HepG2 (cell line): ENCODE data around the gene TMEM35B. TPM values are rescaled to one million over a fixed set of nuclear protein-coding genes. Genes with fewer than 3 reads are reported as not detected.

ENCODE experiments used
- AGO2 ChIP-seq: fragments of 200-400 bp; formaldehyde crosslinking; optimal IDR thresholded peaks from 2 replicates; pipeline ENCODE3; 2017; ENCODE audit warnings: mild to moderate bottlenecking, low read depth, low read length, moderate library complexity
- DMAP1 ChIP-seq: IDR thresholded peaks from 2 replicates; pipeline ENCODE4 v1.6.1; 2016
- FOXK1 ChIP-seq: sonication (generic); formaldehyde crosslinking; IDR thresholded peaks from 2 replicates; pipeline ENCODE4 v1.4.0; 2020; ENCODE audit warnings: low read depth, missing genetic modification reagents, borderline replicate concordance
- ISX ChIP-seq: sonication (generic); formaldehyde crosslinking; conservative IDR thresholded peaks from 2 replicates; pipeline ENCODE4 v1.5.0; 2020; ENCODE audit warnings: missing genetic modification reagents
- JDP2 ChIP-seq: sonication (generic); formaldehyde crosslinking; IDR thresholded peaks from 2 replicates; pipeline ENCODE4 v1.8.1; 2022; ENCODE audit warnings: missing genetic modification reagents, borderline replicate concordance
- KLF12 ChIP-seq: sonication (generic); formaldehyde crosslinking; IDR thresholded peaks from 2 replicates; pipeline ENCODE4 v1.4.0; 2020; ENCODE audit warnings: missing genetic modification reagents, borderline replicate concordance
- KLF15 ChIP-seq: sonication (generic); formaldehyde crosslinking; IDR thresholded peaks from 2 replicates; pipeline ENCODE4 v1.8.1; 2023; ENCODE audit warnings: borderline replicate concordance, mild to moderate bottlenecking, inconsistent platforms, missing genetic modification reagents, mixed read lengths
- MEF2D ChIP-seq: sonication (generic); formaldehyde crosslinking; IDR thresholded peaks from 2 replicates; pipeline ENCODE4 v1.5.1; 2020; ENCODE audit warnings: mild to moderate bottlenecking, missing genetic modification reagents
- PHF8 ChIP-seq: sonication (generic); formaldehyde crosslinking; IDR thresholded peaks from 2 replicates; pipeline ENCODE4 v1.5.0; 2020; ENCODE audit warnings: missing genetic modification reagents
- RAD21 ChIP-seq: fragments of 450-650 bp; formaldehyde crosslinking; IDR thresholded peaks from 2 replicates; pipeline ENCODE4 v1.5.0; 2020; ENCODE audit warnings: mild to moderate bottlenecking
- RELA ChIP-seq: sonication (generic); formaldehyde crosslinking; IDR thresholded peaks from 2 replicates; pipeline ENCODE4 v1.4.0; 2020; ENCODE audit warnings: missing genetic modification reagents
- SAFB2 ChIP-seq: sonication (generic); formaldehyde crosslinking; IDR thresholded peaks from 2 replicates; pipeline ENCODE4 v1.5.1; 2020; ENCODE audit warnings: missing genetic modification reagents, low read depth, mild to moderate bottlenecking, borderline replicate concordance
- SMAD3 ChIP-seq: sonication (generic); formaldehyde crosslinking; IDR thresholded peaks from 2 replicates; pipeline ENCODE4 v1.4.0; 2020; ENCODE audit warnings: missing genetic modification reagents
- YY1 ChIP-seq: IDR thresholded peaks from 2 replicates; pipeline ENCODE4 v1.6.1; 2011; ENCODE audit warnings: low read length, low read depth, moderate library complexity, mild to moderate bottlenecking; ENCODE audit not compliant: insufficient read depth, insufficient replicate concordance
- ZBTB34 ChIP-seq: sonication (generic); formaldehyde crosslinking; IDR thresholded peaks from 2 replicates; pipeline ENCODE4 v1.8.0; 2022; ENCODE audit warnings: mild to moderate bottlenecking, missing genetic modification reagents
- ZBTB7A ChIP-seq: sonication (generic); formaldehyde crosslinking; IDR thresholded peaks from 2 replicates; pipeline ENCODE4 v1.8.0; 2022; ENCODE audit warnings: mild to moderate bottlenecking, missing genetic modification reagents
- ZFP37 ChIP-seq: sonication (generic); formaldehyde crosslinking; IDR thresholded peaks from 2 replicates; pipeline ENCODE4 v1.4.0; 2020; ENCODE audit warnings: missing genetic modification reagents, borderline replicate concordance
- ZFX ChIP-seq: sonication (generic); formaldehyde crosslinking; IDR thresholded peaks from 2 replicates; pipeline ENCODE4 v1.4.0; 2020; ENCODE audit warnings: mild to moderate bottlenecking, low read depth, missing genetic modification reagents, moderate library complexity
- polyA plus RNA-seq, 8 experiments: library from polyadenylated mRNA; depleted of rRNA in 3 of 8; stranded (reverse) in 7 of 8; unstranded in 1 of 8; fragments of >200 nt; fragmentation: Illumina TruSeq in 4 of 8; extraction: Trizol in 4 of 8; gene quantifications; 2 replicates each; pipeline versions ENCODE4 v1.2.1 to v1.2.3, GENCODE V29; 2011 to 2016; ENCODE audit warnings: low read depth in 4 of 8, missing spikeins in 1 of 8, mixed read lengths in 1 of 8; ENCODE audit not compliant: insufficient read depth in 1 of 8
- total RNA-seq, 5 experiments: library from RNA; depleted of rRNA; stranded (reverse); fragments of >200 nt; fragmentation: Illumina TruSeq; extraction: Trizol; gene quantifications; 2 replicates each; pipeline ENCODE4 v1.2.3, GENCODE V29; 2016; ENCODE audit warnings: low read depth in 1 of 5
- TF ChIP-seq, protein P1 (sequence below): sonication (generic); formaldehyde crosslinking; IDR thresholded peaks from 2 replicates; pipeline ENCODE4 v1.4.0; 2020; ENCODE audit warnings: mild to moderate bottlenecking, missing genetic modification reagents, borderline replicate concordance
- TF ChIP-seq, protein P2 (sequence below): sonication (generic); formaldehyde crosslinking; IDR thresholded peaks from 2 replicates; pipeline ENCODE4 v1.4.0; 2020; ENCODE audit warnings: missing genetic modification reagents

TMEM35B gene
- total and polyA plus RNA-seq, 2 of the 13 experiments (the other 11 are each of a cell fraction or from before 2014, with no cell fraction given), result 11.5 to 26.0 TPM

DNA sequence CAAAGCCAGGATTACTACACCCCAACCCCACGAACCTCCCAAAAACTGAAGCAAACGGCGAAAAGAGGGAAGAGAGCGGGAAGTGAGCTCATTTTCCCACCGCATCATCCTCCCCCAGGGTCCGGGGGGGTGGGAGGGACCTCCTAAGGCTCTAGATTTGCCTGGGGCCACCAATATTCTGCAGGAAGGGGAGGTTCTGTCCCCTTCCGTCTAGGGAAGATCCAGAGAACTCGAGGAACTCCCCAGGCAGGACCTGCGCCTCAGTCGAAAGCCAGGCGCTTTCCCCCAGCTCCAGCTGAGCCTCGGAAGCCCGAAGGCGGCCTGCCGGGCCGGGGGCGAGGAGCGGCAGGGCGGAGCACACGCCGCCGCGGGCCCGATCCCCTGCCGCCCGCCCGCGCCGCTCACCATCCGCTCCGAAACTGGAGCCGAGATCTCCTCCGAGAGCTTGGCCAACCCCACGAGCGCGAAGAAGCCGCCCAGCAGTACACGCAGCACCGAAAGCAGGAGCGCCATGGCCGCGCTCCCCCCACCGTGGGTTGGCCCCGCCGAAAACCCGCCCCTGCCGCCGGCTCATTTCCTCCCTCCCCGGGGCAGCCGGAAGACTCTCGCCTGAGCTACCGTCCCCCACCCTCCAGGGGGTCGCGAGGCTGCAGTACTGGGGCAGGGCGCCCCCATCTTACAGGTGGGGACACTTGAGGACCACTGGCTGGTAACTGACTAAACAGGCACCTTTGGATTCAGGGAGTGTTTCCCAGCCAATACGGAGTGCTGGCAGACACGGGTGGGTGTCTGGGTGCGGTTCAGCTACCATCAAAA, at the start of gene TMEM35B (continued):
- TF ChIP-seq, protein P1, sequence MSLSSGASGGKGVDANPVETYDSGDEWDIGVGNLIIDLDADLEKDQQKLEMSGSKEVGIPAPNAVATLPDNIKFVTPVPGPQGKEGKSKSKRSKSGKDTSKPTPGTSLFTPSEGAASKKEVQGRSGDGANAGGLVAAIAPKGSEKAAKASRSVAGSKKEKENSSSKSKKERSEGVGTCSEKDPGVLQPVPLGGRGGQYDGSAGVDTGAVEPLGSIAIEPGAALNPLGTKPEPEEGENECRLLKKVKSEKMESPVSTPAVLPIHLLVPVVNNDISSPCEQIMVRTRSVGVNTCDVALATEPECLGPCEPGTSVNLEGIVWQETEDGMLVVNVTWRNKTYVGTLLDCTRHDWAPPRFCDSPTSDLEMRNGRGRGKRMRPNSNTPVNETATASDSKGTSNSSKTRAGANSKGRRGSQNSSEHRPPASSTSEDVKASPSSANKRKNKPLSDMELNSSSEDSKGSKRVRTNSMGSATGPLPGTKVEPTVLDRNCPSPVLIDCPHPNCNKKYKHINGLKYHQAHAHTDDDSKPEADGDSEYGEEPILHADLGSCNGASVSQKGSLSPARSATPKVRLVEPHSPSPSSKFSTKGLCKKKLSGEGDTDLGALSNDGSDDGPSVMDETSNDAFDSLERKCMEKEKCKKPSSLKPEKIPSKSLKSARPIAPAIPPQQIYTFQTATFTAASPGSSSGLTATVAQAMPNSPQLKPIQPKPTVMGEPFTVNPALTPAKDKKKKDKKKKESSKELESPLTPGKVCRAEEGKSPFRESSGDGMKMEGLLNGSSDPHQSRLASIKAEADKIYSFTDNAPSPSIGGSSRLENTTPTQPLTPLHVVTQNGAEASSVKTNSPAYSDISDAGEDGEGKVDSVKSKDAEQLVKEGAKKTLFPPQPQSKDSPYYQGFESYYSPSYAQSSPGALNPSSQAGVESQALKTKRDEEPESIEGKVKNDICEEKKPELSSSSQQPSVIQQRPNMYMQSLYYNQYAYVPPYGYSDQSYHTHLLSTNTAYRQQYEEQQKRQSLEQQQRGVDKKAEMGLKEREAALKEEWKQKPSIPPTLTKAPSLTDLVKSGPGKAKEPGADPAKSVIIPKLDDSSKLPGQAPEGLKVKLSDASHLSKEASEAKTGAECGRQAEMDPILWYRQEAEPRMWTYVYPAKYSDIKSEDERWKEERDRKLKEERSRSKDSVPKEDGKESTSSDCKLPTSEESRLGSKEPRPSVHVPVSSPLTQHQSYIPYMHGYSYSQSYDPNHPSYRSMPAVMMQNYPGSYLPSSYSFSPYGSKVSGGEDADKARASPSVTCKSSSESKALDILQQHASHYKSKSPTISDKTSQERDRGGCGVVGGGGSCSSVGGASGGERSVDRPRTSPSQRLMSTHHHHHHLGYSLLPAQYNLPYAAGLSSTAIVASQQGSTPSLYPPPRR (CRISPR knock-in tag), result no peak
- TF ChIP-seq ISX (CRISPR knock-in tag), result no peak
- TF ChIP-seq RAD21 (CRISPR knock-in tag), result peak; percentile 40; the same call in 1 of the 2 replicates
- TF ChIP-seq SAFB2 (CRISPR knock-in tag), result 0 out of 2 replicates have a peak, but pooled peaks have one; percentile 44
- no peak for TF ChIP-seq KLF15 (CRISPR knock-in tag)
- no peak for TF ChIP-seq ZFP37 (CRISPR knock-in tag)
- TF ChIP-seq SMAD3 (CRISPR knock-in tag), result no peak
- TF ChIP-seq ZFX (CRISPR knock-in tag), result peak; percentile 82
- no peak for TF ChIP-seq RELA (CRISPR knock-in tag)
- no peak for TF ChIP-seq MEF2D
- TF ChIP-seq FOXK1, result no peak
- TF ChIP-seq YY1, result peak; percentile 79
- no peak for TF ChIP-seq JDP2 (CRISPR knock-in tag)
- TF ChIP-seq KLF12 (CRISPR knock-in tag), result 0 out of 2 replicates have a peak, but pooled peaks have one; percentile 63
- TF ChIP-seq, protein P2, sequence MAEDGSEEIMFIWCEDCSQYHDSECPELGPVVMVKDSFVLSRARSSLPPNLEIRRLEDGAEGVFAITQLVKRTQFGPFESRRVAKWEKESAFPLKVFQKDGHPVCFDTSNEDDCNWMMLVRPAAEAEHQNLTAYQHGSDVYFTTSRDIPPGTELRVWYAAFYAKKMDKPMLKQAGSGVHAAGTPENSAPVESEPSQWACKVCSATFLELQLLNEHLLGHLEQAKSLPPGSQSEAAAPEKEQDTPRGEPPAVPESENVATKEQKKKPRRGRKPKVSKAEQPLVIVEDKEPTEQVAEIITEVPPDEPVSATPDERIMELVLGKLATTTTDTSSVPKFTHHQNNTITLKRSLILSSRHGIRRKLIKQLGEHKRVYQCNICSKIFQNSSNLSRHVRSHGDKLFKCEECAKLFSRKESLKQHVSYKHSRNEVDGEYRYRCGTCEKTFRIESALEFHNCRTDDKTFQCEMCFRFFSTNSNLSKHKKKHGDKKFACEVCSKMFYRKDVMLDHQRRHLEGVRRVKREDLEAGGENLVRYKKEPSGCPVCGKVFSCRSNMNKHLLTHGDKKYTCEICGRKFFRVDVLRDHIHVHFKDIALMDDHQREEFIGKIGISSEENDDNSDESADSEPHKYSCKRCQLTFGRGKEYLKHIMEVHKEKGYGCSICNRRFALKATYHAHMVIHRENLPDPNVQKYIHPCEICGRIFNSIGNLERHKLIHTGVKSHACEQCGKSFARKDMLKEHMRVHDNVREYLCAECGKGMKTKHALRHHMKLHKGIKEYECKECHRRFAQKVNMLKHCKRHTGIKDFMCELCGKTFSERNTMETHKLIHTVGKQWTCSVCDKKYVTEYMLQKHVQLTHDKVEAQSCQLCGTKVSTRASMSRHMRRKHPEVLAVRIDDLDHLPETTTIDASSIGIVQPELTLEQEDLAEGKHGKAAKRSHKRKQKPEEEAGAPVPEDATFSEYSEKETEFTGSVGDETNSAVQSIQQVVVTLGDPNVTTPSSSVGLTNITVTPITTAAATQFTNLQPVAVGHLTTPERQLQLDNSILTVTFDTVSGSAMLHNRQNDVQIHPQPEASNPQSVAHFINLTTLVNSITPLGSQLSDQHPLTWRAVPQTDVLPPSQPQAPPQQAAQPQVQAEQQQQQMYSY (CRISPR knock-in tag), result 0 out of 2 replicates have a peak, but pooled peaks have one; percentile 32
- TF ChIP-seq ZBTB7A (CRISPR knock-in tag), result peak; percentile 95
- TF ChIP-seq PHF8, result peak; percentile 82
- peak; percentile 34; the same call in 1 of the 2 replicates for TF ChIP-seq DMAP1
- no peak for TF ChIP-seq ZBTB34
- peak; percentile 93 for TF ChIP-seq AGO2
